Suppressor macrophage treated with lipopolysaccharide for 4 hours (primary cell): ENCODE results near the gene ZMIZ1.

Source experiments
- DNase-seq: peaks from one replicate; pipeline ENCODE4 v3.0.0-alpha.2; 2020

Gene ZMIZ1

DNA sequence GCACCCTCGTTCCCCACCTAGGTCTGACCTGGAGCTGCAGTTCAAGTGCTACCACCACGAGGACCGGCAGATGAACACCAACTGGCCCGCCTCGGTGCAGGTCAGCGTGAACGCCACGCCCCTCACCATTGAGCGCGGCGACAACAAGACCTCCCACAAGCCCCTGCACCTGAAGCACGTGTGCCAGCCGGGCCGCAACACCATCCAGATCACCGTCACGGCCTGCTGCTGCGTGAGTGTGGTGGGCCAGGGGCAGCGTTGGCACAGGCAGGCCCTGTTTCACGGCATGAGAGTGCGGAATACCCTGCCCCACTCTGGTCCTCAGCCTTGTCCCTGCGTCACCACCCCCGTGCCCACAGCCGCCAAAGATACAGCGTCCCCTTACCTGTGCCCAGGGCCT is 231.9 kb downstream of the ZMIZ1 start:
- no peak for DNase-seq

DNA sequence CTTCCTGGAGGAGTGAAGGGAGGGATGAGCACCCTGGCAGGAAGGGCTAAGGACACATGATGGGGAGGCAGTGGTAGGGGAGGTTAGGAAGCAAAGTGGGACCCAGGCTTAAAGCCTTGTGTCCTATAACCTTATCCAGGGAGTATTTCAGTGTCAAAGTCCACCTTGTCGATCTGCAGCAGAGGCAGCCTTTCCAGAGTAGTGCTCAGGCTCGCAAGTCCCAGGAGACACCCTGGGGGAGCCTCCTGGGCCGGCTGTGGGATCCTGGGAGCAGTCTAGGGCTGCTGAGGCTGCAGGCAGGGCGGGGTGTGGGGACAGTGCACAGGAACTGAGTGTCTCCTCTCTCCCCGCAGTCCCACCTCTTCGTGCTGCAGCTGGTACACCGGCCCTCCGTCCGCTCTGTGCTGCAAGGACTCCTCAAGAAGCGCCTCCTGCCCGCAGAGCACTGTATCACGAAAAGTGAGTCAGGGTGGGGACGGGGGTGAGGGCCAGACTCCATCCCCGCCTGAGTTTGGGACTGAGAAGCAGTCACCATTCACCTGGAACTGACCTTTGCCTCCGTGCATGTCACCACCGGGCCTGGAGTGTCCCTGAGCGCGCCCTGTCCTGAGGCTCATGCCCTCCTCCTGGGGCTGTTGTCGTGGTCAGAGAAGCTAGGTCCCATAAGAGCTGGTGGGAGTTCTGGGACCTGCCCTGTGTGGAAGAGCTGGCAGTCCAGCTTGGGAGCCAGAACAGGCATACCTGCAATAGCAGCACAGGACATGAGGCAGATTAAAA is 233.2 kb downstream of the ZMIZ1 start:
- DNase-seq: no peak

- no peak for DNase-seq
Measured at GRCh38 chr10:79303631-79304478, 235.1 kb downstream of the ZMIZ1 start.

GRCh38 chr10:79304479-79305087 is 235.8 kb downstream of the ZMIZ1 start:
- DNase-seq: no peak

GRCh38 chr10:79305515-79305914 is 236.7 kb downstream of the ZMIZ1 start:
- no peak for DNase-seq

DNA sequence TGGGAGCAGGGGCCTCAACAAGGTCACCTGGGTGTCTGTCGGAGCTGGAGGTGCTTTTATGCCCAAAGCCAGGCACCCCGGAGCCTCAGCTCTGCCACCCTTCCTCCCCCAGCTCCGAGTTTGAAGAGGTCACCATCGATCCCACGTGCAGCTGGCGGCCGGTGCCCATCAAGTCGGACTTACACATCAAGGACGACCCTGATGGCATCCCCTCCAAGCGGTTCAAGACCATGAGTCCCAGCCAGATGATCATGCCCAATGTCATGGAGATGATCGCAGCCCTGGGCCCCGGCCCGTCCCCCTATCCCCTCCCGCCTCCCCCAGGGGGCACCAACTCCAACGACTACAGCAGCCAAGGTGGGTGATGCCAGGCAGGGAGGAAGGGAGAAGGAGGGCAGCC is 237.2 kb downstream of the ZMIZ1 start:
- no peak for DNase-seq

DNA sequence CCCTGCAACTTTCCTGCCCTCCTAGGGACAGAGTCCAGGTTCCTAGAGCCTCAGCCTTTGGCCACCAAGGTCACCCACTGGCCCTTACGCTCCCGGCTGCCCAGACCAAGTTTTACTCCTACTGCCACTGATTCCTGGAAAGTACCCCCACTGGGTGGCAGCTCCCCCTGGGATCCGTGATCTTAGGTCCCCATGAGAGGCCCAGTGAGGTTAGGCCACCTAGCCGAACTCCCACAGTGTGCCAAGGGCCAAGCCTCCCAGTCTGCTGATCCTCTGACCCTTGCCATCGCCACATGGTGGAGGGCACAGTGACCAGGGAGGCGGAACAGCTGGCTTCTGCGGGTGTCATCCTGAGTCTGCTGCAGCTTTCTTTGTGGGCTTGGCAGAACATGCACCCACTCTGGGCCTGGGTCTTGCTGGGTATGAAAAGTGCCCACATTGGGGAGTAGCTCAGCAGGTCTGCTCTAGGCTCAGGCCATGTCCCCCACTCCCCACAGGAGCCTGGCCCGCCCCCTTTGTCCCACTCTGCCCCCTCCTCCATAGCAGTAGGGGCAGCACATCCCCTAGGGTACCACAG is 238.0 kb downstream of the ZMIZ1 start:
- DNase-seq: no peak

GRCh38 chr10:79308016-79308415 is 239.2 kb downstream of the ZMIZ1 start:
- no peak for DNase-seq

- no peak for DNase-seq
Measured at GRCh38 chr10:79308969-79309665, 240.4 kb downstream of the ZMIZ1 start.

DNA sequence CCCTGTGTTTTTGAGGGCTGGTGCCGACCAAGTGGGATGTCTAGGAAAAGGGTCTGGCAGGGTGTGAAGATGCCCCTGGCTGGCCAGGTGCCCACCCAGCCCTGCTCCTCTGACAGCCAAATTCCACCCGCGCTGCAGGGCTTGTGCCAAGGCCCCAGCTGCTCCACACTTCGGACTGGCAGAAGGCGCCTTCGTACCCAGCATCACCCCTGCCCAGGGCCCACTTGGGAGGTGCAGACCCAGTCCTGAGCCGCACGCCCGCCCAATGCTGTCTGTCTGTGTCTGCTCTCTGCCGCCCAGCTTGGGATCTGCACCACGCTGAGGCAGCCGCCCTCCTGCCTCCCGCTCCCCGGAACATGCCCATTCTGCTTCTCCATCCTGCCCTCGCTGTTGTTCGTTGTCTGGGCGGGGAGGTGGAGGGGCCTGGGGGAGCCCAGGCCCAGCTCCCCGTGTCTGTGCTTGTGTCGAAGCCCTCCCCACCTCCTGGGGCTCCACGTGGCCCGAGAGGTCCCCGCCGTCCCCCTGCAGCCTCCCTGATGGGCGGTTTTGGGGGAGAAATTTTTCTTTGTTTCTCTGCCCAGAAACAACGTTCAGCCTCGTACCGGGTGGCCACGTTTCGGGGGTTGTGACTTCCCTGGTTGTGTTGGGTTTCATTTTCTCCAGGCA is 241.6 kb downstream of the ZMIZ1 start:
- no peak for DNase-seq

DNA sequence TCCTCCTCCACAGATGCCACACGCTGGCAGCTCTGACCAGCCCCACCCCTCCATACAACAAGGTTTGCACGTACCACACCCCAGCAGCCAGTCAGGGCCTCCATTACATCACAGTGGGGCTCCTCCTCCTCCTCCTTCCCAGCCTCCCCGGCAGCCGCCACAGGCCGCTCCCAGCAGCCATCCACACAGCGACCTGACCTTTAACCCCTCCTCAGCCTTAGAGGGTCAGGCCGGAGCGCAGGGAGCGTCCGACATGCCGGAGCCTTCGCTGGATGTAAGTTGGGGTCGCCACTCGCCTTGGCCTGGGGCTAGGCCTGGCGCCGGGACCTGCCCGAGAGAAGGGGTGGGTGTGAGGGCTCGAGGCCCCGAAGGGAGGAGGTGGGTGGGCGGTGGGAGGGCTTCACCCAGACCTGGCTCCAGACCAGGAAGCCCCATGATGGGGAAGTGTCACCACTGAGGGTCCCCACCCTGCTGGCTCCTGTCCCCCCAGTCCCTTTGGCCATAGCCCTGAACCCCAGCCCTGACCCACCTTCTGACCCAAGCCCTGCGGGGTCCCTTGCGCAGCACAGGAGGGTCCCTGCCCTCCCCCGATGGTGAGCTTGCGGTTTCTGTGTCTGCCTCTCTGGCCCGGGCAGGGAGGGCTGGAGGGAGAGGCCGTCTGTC is 242.3 kb downstream of the ZMIZ1 start:
- no peak for DNase-seq

GRCh38 chr10:79311581-79312407 is 243.0 kb downstream of the ZMIZ1 start:
- no peak for DNase-seq

DNA sequence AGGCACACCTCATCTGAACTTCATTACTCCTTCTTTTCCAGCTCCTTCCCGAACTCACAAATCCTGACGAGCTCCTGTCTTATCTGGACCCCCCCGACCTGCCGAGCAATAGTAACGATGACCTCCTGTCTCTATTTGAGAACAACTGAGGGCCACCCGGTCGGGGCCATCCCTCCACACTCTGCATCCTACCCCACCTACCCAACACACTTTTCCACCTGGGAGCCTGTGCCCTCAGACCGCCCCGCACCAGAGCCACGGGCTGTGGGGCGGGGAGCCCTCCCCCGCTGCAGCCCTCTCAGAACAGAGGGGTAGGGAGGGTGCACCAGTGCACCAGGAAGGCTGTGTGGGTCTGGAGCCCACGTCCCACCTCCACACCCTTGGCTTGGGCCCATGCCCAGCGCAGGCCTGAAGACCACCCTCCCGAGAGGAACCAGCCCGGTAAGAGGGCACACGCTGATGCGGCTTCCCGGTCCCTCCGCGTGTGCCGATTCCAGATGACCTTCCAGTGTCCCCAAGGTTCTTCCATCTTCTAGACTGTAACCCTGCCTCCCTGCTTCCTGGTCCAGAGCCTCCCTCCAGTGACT is 243.9 kb downstream of the ZMIZ1 start:
- DNase-seq: no peak

DNA sequence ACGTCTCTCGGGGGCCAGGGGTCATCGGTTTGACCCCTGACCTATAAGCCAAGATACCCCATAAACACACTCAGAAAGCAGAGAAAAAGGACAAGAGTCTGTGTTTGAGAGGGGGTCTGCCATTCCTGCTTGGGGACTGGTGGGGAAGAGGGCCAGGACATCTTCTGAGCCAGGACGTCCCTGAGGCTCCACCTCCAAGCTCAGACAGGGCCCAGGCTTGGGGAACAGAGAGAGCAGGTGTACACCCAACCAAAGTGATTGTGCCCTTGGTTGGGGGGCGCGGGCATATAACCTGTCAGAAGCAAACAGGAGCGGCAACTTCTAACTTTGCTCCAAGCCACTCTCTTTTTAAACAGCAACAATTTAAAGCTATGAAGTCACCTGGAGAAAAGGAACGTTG is 244.6 kb downstream of the ZMIZ1 start:
- no peak for DNase-seq

GRCh38 chr10:79313911-79314439 is 245.2 kb downstream of the ZMIZ1 start:
- DNase-seq: no peak

DNA sequence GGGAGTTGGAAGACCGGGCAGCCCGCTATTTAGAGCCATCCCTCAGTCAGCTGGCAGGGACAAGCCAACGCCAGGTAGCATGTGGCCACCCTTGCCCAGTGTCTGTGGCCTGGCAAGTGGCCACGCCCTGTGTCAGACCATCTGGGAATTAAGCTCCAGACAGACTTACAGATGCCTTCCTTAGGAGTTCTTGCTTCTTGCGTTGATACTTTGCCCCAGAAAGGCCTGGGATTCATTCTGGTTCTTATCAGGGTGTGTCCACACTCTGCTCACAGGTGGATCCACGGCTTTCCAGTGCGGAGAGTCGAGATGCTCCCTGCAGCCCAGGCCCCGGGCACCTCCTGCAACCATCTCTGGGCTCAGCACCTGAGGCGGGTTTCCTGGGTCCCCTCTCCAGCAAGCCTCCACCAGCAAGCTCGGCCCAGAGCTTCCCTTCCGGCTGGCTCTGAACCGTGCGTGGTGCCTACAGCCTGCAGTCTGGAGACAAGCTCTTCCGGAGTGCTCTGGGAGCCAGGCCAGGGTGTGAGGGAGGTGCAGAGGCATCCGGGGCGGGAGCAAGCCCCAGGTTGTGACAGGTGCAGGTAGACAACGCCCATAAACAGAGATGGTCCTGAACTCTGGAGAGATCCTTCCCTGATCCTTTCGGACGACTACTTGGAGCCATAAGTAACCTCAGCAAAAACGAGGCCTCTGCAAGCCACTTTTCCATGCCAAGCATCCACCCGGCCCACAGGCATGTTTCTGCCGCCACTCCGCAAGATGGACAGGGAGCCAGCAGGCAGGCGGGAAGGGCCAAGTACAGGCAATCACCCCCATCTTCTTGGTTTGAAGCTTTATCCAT is 246.2 kb downstream of the ZMIZ1 start:
- DNase-seq: no peak

- DNase-seq: no peak
Measured at GRCh38 chr10:79315602-79315920, 246.8 kb downstream of the ZMIZ1 start.

DNA sequence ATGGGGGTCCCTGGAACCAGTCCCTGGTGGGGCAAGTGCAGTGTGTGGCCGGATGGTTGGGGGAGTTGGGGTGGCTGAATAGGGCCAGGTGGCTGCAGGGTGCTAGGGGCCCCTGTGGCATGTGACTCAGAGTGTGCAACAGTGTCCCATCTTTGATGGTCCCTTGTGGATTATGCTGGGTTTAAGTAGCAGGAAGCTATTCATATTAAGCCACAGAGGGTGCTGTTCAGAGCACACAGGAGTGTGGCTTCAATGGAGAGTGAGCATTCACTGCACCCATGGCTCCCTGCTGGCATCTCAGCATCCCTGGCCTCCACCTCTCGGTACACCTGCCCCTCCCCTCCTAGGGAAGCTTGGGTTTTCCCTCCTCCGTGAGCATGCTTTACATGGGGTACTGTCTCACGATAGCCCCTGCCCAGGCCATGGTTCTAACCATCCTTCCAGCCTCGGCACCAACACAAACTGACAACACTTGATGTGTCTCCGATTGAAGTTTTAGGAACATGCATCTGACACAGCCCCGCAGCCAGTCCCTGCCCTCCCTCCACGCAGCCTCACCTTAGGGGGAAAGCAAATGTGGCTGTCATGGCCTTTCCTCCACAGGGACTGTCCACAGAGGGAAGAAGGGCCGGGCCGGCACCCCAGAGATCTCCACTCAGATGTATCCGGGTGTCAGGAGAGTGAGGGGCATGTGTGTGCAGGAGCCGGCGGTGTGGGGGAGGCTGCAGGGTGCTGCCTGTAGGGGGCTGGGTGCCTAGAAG is 248.1 kb downstream of the ZMIZ1 start:
- DNase-seq: no peak
